Pulmonary artery endothelial cell (primary cell): ENCODE measurements around the gene RHEX. TPM values are rescaled to one million over a fixed set of nuclear protein-coding genes. Genes with fewer than 3 reads are reported as not detected.

Experiments used
- DNase-seq: peaks from one replicate; pipeline ENCODE4 v3.0.0-alpha.2; 2011; ENCODE audit warnings: low read depth, low spot score
- total RNA-seq: library from RNA; depleted of rRNA; stranded (reverse); fragments of >200 nt; gene quantifications from 2 replicates; pipeline ENCODE4 v1.2.3, GENCODE V29; 2014

RHEX gene
- total RNA-seq, 1 donor from 2014 or later, result not detected

GRCh38 chr1:206089341-206089740 is 36.4 kb downstream of the RHEX start:
- DNase-seq, result no peak

- no peak for DNase-seq
Observed at GRCh38 chr1:206094024-206094423, 41.1 kb downstream of the RHEX start.

- no peak for DNase-seq
Observed at GRCh38 chr1:206097381-206097780, 44.4 kb downstream of the RHEX start.

GRCh38 chr1:206098242-206098919 is 45.4 kb downstream of the RHEX start:
- no peak for DNase-seq

GRCh38 chr1:206100226-206100815 is 47.3 kb downstream of the RHEX start:
- no peak for DNase-seq

GRCh38 chr1:206101351-206102045 is 48.5 kb downstream of the RHEX start:
- DNase-seq, result no peak

- no peak for DNase-seq
Observed at GRCh38 chr1:206102292-206102936, 49.4 kb downstream of the RHEX start.

GRCh38 chr1:206103979-206104378 is 51.0 kb downstream of the RHEX start:
- DNase-seq, result no peak

- no peak for DNase-seq
Observed at GRCh38 chr1:206105464-206105995, 52.6 kb downstream of the RHEX start.

GRCh38 chr1:206106328-206107167 is 53.6 kb downstream of the RHEX start:
- DNase-seq, result peak; percentile 56

GRCh38 chr1:206107168-206107544 is 54.2 kb downstream of the RHEX start:
- no peak for DNase-seq

- no peak for DNase-seq
Observed at GRCh38 chr1:206108635-206109034, 55.7 kb downstream of the RHEX start.

GRCh38 chr1:206109718-206110117 is 56.7 kb downstream of the RHEX start:
- DNase-seq, result no peak

- DNase-seq, result no peak
Observed at GRCh38 chr1:206110161-206110560, 57.2 kb downstream of the RHEX start.

GRCh38 chr1:206110820-206111219 is 57.8 kb downstream of the RHEX start:
- no peak for DNase-seq

- no peak for DNase-seq
Observed at GRCh38 chr1:206111271-206111927, 58.4 kb downstream of the RHEX start.

GRCh38 chr1:206112600-206113301 is 59.8 kb downstream of the RHEX start:
- no peak for DNase-seq

- DNase-seq, result no peak
Observed at GRCh38 chr1:206114692-206115640, 62.0 kb downstream of the RHEX start.

GRCh38 chr1:206115791-206116190 is 62.8 kb downstream of the RHEX start:
- DNase-seq, result no peak
